Measurements from ENCODE around the gene JMJD8.

DNA sequence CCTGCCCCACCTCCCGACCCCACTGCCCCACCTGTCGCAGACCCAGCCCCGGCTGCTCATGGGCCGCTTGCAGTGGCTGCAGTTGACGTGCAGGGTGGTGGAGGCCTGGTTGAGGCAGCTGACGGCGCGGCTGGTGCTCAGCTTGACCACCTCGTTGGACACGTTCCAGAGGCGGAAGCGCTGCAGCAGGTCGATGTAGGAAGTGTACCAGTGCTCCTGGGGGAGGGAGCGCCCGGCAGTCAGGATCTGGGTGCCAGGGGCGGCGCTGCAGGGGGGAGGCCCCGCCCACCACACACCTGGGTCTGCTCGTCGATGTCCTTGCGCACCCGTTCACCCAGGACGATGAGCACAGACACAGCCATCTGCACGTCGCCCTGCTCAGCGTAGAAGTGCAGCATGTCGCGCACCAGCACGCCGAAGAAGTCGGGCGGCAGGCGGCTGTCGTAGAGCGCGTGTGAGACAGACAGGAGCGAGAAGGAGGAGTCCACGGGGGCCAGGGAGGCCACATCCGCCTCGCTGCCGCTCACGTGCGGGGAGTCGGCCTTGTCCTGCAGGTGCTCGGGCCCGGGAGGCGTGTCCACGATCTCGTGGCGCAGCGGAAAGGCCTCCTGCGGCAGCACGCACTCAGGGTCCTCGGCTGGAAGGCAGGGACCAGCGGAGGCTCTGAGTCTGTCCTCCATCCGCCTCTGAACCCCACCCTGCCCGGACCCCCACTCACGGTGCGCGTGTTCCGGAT, 995 bp upstream of the JMJD8 start:
- TF ChIP-seq POLR2AphosphoS5 (IDR thresholded peaks at IDR 0.05; ENCODE audit: low read depth, low read length) (no peak), SIN3A (IDR thresholded peaks at IDR 0.05; ENCODE audit: borderline replicate concordance, insufficient read depth, low read length) (no peak)

All from PFSK-1 (cell line).